Caco-2 (cell line): ENCODE results near the gene OR7G3. TPM values are rescaled to one million over a fixed set of nuclear protein-coding genes. Genes with fewer than 3 reads are reported as not detected.

Experiments
- BruUV-seq: library from RNA; stranded (reverse); fragments of 400-500 nt; replicated peaks from 2 replicates; lab custom pipeline; 2021; lab: Mats Ljungman, UMichigan
- CTCF ChIA-PET: fragments of 300-600 bp; sonication (Branson Sonifier 250); formaldehyde crosslinking; loops from one replicate; lab custom pipeline; 2022; ENCODE audit warnings: antibody characterized with exemption; lab: Charles Lee
- POLR2A ChIA-PET: fragments of 300-600 bp; sonication (Branson Sonifier 250); formaldehyde crosslinking; loops from one replicate; lab custom pipeline; 2022; ENCODE audit warnings: antibody characterized with exemption; lab: Charles Lee
- DNase-seq, 2 experiments: peaks; one replicate each; pipeline versions ENCODE4 v3.0.0 to v3.0.0-alpha.2; 2020 to 2022
- H3K27me3 ChIP-seq: replicated peaks from 2 replicates; pipeline ENCODE4 v1.6.0; 2011; ENCODE audit warnings: low read length; ENCODE audit not compliant: control insufficient read depth, insufficient read depth
- H3K36me3 ChIP-seq: 2 replicates; pipeline ENCODE4 v1.5.1; 2011; ENCODE audit warnings: low read length; ENCODE audit not compliant: control insufficient read depth, insufficient read depth
- H3K4me1 ChIP-seq: fragments of 250-450 bp; sonication (Bioruptor Pico); 2 replicates; pipeline ENCODE4 v1.5.1; 2020; ENCODE audit warnings: mild to moderate bottlenecking
- H3K4me3 ChIP-seq: 2 replicates; pipeline ENCODE4 v1.5.1; 2011; ENCODE audit warnings: low read depth, mild to moderate bottlenecking, control low read depth, low read length
- H3K9me3 ChIP-seq: fragments of 250-450 bp; sonication (Bioruptor Pico); 2 replicates; pipeline ENCODE4 v1.5.1; 2020; ENCODE audit warnings: mild to moderate bottlenecking, moderate library complexity
- H3K27ac Mint-ChIP-seq: one replicate; pipeline ENCODE4 v1.8.0; 2022; ENCODE audit warnings: mixed read lengths; ENCODE audit not compliant: unreplicated experiment
- H3K27me3 Mint-ChIP-seq: one replicate; pipeline ENCODE4 v1.8.0; 2022; ENCODE audit warnings: mixed read lengths; ENCODE audit not compliant: insufficient read depth, unreplicated experiment
- H3K36me3 Mint-ChIP-seq: one replicate; pipeline ENCODE4 v1.8.0; 2022; ENCODE audit warnings: mild to moderate bottlenecking, mixed read lengths; ENCODE audit not compliant: insufficient read depth, unreplicated experiment
- H3K4me1 Mint-ChIP-seq: one replicate; pipeline ENCODE4 v1.8.0; 2022; ENCODE audit warnings: low read depth, mixed read lengths; ENCODE audit not compliant: unreplicated experiment
- H3K4me3 Mint-ChIP-seq: one replicate; pipeline ENCODE4 v1.8.0; 2022; ENCODE audit warnings: mild to moderate bottlenecking, moderate library complexity, mixed read lengths; ENCODE audit not compliant: unreplicated experiment
- H3K9me3 Mint-ChIP-seq: one replicate; pipeline ENCODE4 v1.8.0; 2022; ENCODE audit warnings: mixed read lengths; ENCODE audit not compliant: unreplicated experiment
- intact Hi-C: fragments of 100-400 bp; cut with micrococcal nuclease; formaldehyde crosslinking; loops from one replicate; pipeline ENCODE4 v1.10.0; 2022; ENCODE audit not compliant: unreplicated experiment
- total RNA-seq: library from RNA; stranded (reverse); gene quantifications from 2 replicates; pipeline ENCODE4 v1.2.3, GENCODE V29; 2022
- TF ChIP-seq, protein P1 (sequence below), 2 experiments: fragments of 200-600 bp in 1 of 2; IDR thresholded peaks; 1 replicate in 1 of 2; 2 replicates in 1 of 2; pipeline versions ENCODE4 v1.5.1 to v1.8.0; 2011 to 2022; ENCODE audit warnings: antibody characterized with exemption in 1 of 2, control low read depth in 1 of 2, inconsistent platforms in 1 of 2, low read depth in 1 of 2, low read length in 1 of 2, mild to moderate bottlenecking in 1 of 2, moderate library complexity in 1 of 2; ENCODE audit not compliant: insufficient read depth in 1 of 2, severe bottlenecking in 1 of 2, unreplicated experiment in 1 of 2

OR7G3 gene
- total RNA-seq, 1 experiment from 2014 or later, result not detected

- H3K4me3 Mint-ChIP-seq, result no peak overlapping the region
- no peaks in the 10 kb centered on the region for H3K27me3 Mint-ChIP-seq
- CTCF ChIA-PET, result no interaction called here
- Histone ChIP-seq H3K9me3 (peaks cover under 1% of the 10 kb centered on the region), H3K4me3 (no peak overlapping the region), H3K27me3 (no peaks in the 10 kb centered on the region), H3K4me1 (no peaks in the 10 kb centered on the region), H3K36me3 (peaks cover 20% of the 10 kb centered on the region)
- POLR2A ChIA-PET, result no interaction called here
- no peak overlapping the region for H3K27ac Mint-ChIP-seq
- TF ChIP-seq, protein P1, sequence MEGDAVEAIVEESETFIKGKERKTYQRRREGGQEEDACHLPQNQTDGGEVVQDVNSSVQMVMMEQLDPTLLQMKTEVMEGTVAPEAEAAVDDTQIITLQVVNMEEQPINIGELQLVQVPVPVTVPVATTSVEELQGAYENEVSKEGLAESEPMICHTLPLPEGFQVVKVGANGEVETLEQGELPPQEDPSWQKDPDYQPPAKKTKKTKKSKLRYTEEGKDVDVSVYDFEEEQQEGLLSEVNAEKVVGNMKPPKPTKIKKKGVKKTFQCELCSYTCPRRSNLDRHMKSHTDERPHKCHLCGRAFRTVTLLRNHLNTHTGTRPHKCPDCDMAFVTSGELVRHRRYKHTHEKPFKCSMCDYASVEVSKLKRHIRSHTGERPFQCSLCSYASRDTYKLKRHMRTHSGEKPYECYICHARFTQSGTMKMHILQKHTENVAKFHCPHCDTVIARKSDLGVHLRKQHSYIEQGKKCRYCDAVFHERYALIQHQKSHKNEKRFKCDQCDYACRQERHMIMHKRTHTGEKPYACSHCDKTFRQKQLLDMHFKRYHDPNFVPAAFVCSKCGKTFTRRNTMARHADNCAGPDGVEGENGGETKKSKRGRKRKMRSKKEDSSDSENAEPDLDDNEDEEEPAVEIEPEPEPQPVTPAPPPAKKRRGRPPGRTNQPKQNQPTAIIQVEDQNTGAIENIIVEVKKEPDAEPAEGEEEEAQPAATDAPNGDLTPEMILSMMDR (IDR thresholded peaks at IDR 0.05; ENCODE audit: insufficient read depth in 1 of 2, low read depth in 1 of 2, low read length in 1 of 2, severe bottlenecking in 1 of 2, unreplicated experiment in 1 of 2), result no peak
- H3K36me3 Mint-ChIP-seq, result peaks cover 95% of the 10 kb centered on the region
- H3K9me3 Mint-ChIP-seq, result peaks cover 11% of the 10 kb centered on the region
- no TSS peak for BruUV-seq
- DNase-seq, result no peak
- H3K4me1 Mint-ChIP-seq, result no peaks in the 10 kb centered on the region
- intact Hi-C loops, result no loop called here
Observed at GRCh38 chr19:9159891-9160290, 33.1 kb upstream of the OR7G3 start.

DNA sequence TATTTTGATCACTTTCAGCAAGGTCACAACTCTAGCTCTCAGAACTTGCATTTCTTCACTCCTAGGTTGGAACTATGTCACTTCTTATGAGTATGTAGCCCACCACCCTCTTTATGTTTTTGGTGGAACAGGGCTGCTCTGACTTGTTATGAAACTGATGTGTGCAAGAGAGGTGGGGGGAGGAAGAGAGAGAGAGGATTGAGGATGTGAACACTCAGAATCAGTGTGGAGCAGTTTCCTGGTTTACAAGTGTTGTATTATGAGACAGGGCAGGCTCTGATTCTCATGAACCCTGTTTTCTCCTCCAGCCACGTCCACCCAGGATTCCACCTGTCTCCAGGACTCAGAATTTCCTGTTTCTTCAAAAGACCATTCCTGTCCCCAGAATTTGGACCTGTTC lies 29.6 kb upstream of the OR7G3 start:
- no peak overlapping the region for H3K4me3 ChIP-seq
- POLR2A ChIA-PET, result no interaction called here
- TF ChIP-seq, protein P1 (IDR thresholded peaks at IDR 0.05; ENCODE audit: insufficient read depth in 1 of 2, low read depth in 1 of 2, low read length in 1 of 2, severe bottlenecking in 1 of 2, unreplicated experiment in 1 of 2), result no peak
- Mint-ChIP-seq H3K4me1 (no peaks in the 10 kb centered on the region), H3K27me3 (no peaks in the 10 kb centered on the region), H3K9me3 (peaks cover 32% of the 10 kb centered on the region), H3K36me3 (peaks cover 84% of the 10 kb centered on the region), H3K27ac (no peak overlapping the region), H3K4me3 (no peak overlapping the region)
- intact Hi-C loops, result no loop called here
- no peaks in the 10 kb centered on the region for H3K27me3 ChIP-seq
- DNase-seq, result no peak
- CTCF ChIA-PET, result no interaction called here
- H3K9me3 ChIP-seq, result peaks cover 27% of the 10 kb centered on the region
- H3K36me3 ChIP-seq, result peaks cover 18% of the 10 kb centered on the region
- no TSS peak for BruUV-seq
- no peaks in the 10 kb centered on the region for H3K4me1 ChIP-seq

DNA sequence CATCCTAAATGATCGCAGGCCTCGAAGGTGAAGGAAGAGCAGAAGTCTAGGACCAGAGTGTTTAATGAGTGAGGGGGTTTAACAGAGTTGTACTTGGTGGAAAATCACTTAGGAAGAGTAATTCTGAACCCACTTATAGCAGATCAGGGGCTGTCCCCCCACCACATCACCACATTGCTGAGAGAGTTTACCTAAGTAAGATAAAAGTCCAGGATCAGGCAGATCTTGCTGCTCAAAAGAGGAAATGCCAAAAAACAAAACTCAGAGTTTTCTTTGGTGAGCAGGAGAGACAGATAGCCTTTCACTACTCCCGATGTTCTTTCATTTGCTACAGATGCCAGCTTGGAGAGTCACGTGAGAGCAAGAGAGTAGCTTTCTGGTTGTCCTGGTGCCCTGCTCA lies 28.8 kb upstream of the OR7G3 start:
- POLR2A ChIA-PET, result no interaction called here
- DNase-seq, result no peak
- no TSS peak for BruUV-seq
- Mint-ChIP-seq H3K4me3 (no peak overlapping the region), H3K27me3 (no peaks in the 10 kb centered on the region), H3K36me3 (peaks cover 83% of the 10 kb centered on the region), H3K9me3 (peaks cover 39% of the 10 kb centered on the region), H3K27ac (no peak overlapping the region), H3K4me1 (no peaks in the 10 kb centered on the region)
- TF ChIP-seq, protein P1 (IDR thresholded peaks at IDR 0.05; ENCODE audit: insufficient read depth in 1 of 2, low read depth in 1 of 2, low read length in 1 of 2, severe bottlenecking in 1 of 2, unreplicated experiment in 1 of 2), result no peak
- no peaks in the 10 kb centered on the region for H3K27me3 ChIP-seq
- peaks cover 14% of the 10 kb centered on the region for H3K36me3 ChIP-seq
- H3K4me1 ChIP-seq, result no peaks in the 10 kb centered on the region
- H3K4me3 ChIP-seq, result no peak overlapping the region
- CTCF ChIA-PET, result no interaction called here
- peaks cover 27% of the 10 kb centered on the region for H3K9me3 ChIP-seq
- intact Hi-C loops, result no loop called here
